SU-DHL-6 (cell line): ENCODE measurements around the gene HPCAL4.

Experiments
- EZH2phosphoT487 ChIP-seq: fragments of 200-600 bp; sonication (generic), shearing (Covaris generic); conservative IDR thresholded peaks from 2 replicates; pipeline ENCODE4 v1.6.1; 2018; ENCODE audit warnings: mild to moderate bottlenecking, antibody characterized with exemption, low read length, moderate library complexity, mixed read lengths
- TF ChIP-seq, protein P1 (sequence below): fragments of 200-600 bp; sonication (generic); IDR thresholded peaks from one replicate; pipeline ENCODE4 v1.5.1; 2017; ENCODE audit warnings: antibody characterized with exemption, mild to moderate bottlenecking, low read length, moderate library complexity; ENCODE audit not compliant: insufficient read depth, poor library complexity, severe bottlenecking

DNA sequence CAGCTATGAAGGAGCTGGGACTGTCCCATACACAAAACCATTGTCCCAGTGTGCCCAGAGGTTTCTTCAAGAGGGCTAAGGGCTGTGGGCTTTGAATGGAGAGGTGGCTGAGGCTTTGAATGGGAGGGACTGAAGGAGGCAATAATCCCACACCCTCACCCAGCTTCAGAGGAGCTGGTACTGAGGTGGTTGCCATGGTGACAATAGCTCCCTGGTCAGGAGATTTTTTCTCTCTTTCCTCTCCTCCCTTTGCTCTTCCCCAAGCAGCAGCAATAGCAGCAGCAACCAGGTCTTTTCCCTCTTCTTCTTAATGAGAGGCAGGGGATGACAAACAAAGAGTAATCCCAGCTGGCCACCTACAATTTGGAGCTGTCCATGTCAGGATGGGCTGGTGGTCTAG, 1.6 kb downstream of the HPCAL4 start:
- TF ChIP-seq, protein P1, sequence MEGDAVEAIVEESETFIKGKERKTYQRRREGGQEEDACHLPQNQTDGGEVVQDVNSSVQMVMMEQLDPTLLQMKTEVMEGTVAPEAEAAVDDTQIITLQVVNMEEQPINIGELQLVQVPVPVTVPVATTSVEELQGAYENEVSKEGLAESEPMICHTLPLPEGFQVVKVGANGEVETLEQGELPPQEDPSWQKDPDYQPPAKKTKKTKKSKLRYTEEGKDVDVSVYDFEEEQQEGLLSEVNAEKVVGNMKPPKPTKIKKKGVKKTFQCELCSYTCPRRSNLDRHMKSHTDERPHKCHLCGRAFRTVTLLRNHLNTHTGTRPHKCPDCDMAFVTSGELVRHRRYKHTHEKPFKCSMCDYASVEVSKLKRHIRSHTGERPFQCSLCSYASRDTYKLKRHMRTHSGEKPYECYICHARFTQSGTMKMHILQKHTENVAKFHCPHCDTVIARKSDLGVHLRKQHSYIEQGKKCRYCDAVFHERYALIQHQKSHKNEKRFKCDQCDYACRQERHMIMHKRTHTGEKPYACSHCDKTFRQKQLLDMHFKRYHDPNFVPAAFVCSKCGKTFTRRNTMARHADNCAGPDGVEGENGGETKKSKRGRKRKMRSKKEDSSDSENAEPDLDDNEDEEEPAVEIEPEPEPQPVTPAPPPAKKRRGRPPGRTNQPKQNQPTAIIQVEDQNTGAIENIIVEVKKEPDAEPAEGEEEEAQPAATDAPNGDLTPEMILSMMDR, result no peak
- TF ChIP-seq EZH2phosphoT487, result no peak
